Mesenchymal stem cell (in vitro differentiated cells and primary cell): ENCODE data around the gene ALDH4A1.

Experiments
- DNase-seq: peaks from one replicate; pipeline ENCODE4 v3.0.0-alpha.2; 2013
- H2AFZ ChIP-seq: one replicate; pipeline ENCODE4 v1.6.1; 2013; ENCODE audit warnings: low read depth, mild to moderate bottlenecking, control low read depth, inconsistent platforms, low read length, moderate library complexity
- H2AK5ac ChIP-seq: 2 replicates; pipeline ENCODE4 v1.6.1; 2013; ENCODE audit warnings: low read length, moderate library complexity, mild to moderate bottlenecking, inconsistent platforms; ENCODE audit not compliant: severe bottlenecking
- H2BK120ac ChIP-seq: one replicate; pipeline ENCODE4 v1.6.1; 2013; ENCODE audit warnings: low read depth, mild to moderate bottlenecking, inconsistent platforms, low read length, moderate library complexity
- H2BK12ac ChIP-seq, 2 experiments: one replicate each; pipeline ENCODE4 v1.6.1; 2013; ENCODE audit warnings: inconsistent platforms in 2 of 2, low read length in 2 of 2, mild to moderate bottlenecking in 2 of 2, moderate library complexity in 2 of 2, control low read depth in 1 of 2
- H2BK15ac ChIP-seq: one replicate; pipeline ENCODE4 v1.6.1; 2013; ENCODE audit warnings: mild to moderate bottlenecking, low read depth, inconsistent platforms; ENCODE audit not compliant: poor library complexity, severe bottlenecking
- H2BK5ac ChIP-seq: 2 replicates; pipeline ENCODE4 v1.6.1; 2013; ENCODE audit warnings: low read depth, mild to moderate bottlenecking, low read length, control low read depth, inconsistent platforms; ENCODE audit not compliant: poor library complexity, severe bottlenecking
- H3K14ac ChIP-seq, 2 experiments: one replicate each; pipeline ENCODE4 v1.6.1; 2013; ENCODE audit warnings: inconsistent platforms in 2 of 2, low read length in 2 of 2, control low read depth in 1 of 2, mild to moderate bottlenecking in 1 of 2, moderate library complexity in 1 of 2
- H3K18ac ChIP-seq, 2 experiments: one replicate each; pipeline ENCODE4 v1.6.1; 2013; ENCODE audit warnings: inconsistent platforms in 2 of 2, low read length in 2 of 2, control low read depth in 1 of 2, low read depth in 1 of 2, mild to moderate bottlenecking in 1 of 2
- H3K23ac ChIP-seq, 2 experiments: one replicate each; pipeline ENCODE4 v1.6.1; 2013; ENCODE audit warnings: inconsistent platforms in 2 of 2, low read length in 2 of 2, mild to moderate bottlenecking in 2 of 2, moderate library complexity in 2 of 2, control low read depth in 1 of 2
- H3K27ac ChIP-seq: 2 replicates; pipeline ENCODE4 v1.5.1; 2013; ENCODE audit warnings: mild to moderate bottlenecking, moderate library complexity, low read length, control low read depth, inconsistent platforms; ENCODE audit not compliant: poor library complexity, severe bottlenecking
- H3K27me3 ChIP-seq, 2 experiments: 2 replicates each; pipeline versions ENCODE4 v1.6.1 to v1.7.0; 2013; ENCODE audit warnings: low read length in 2 of 2, mild to moderate bottlenecking in 2 of 2, moderate library complexity in 2 of 2, control low read depth in 1 of 2, inconsistent platforms in 1 of 2; ENCODE audit not compliant: control insufficient read depth in 1 of 2, insufficient read depth in 1 of 2
- H3K36me3 ChIP-seq, 2 experiments: 2 replicates each; pipeline versions ENCODE4 v1.6.1 to v1.7.0; 2013; ENCODE audit warnings: low read length in 2 of 2, control low read depth in 1 of 2, inconsistent platforms in 1 of 2, low read depth in 1 of 2, mild to moderate bottlenecking in 1 of 2; ENCODE audit not compliant: insufficient read depth in 2 of 2, control insufficient read depth in 1 of 2
- H3K4ac ChIP-seq, 2 experiments: one replicate each; pipeline ENCODE4 v1.6.1; 2013; ENCODE audit warnings: inconsistent platforms in 2 of 2, low read length in 2 of 2, mild to moderate bottlenecking in 2 of 2, moderate library complexity in 2 of 2, control low read depth in 1 of 2, low read depth in 1 of 2
- H3K4me1 ChIP-seq: 2 replicates; pipeline ENCODE4 v1.6.1; 2013; ENCODE audit warnings: low read depth, low read length, control low read depth; ENCODE audit not compliant: control insufficient read depth, insufficient read depth
- H3K4me2 ChIP-seq: 2 replicates; pipeline ENCODE4 v1.6.1; 2013; ENCODE audit warnings: low read length, mild to moderate bottlenecking, inconsistent platforms; ENCODE audit not compliant: poor library complexity, severe bottlenecking
- H3K4me3 ChIP-seq, 2 experiments: 2 replicates each; pipeline versions ENCODE4 v1.5.1 to v1.7.0; 2013; ENCODE audit warnings: low read length in 2 of 2, mild to moderate bottlenecking in 2 of 2, control low read depth in 1 of 2, low read depth in 1 of 2; ENCODE audit not compliant: insufficient read depth in 1 of 2
- H3K79me1 ChIP-seq: replicated peaks from 2 replicates; pipeline ENCODE4 v1.6.1; 2013; ENCODE audit warnings: mild to moderate bottlenecking, control low read depth, low read length, inconsistent platforms; ENCODE audit not compliant: poor library complexity, severe bottlenecking
- H3K9ac ChIP-seq: 2 replicates; pipeline ENCODE4 v1.7.0; 2013; ENCODE audit warnings: mild to moderate bottlenecking, low read length, moderate library complexity
- H3K9me3 ChIP-seq: 2 replicates; pipeline ENCODE4 v1.7.0; 2013; ENCODE audit warnings: mild to moderate bottlenecking, low read length; ENCODE audit not compliant: control insufficient read depth
- H4K8ac ChIP-seq: one replicate; pipeline ENCODE4 v1.6.1; 2013; ENCODE audit warnings: inconsistent platforms, mild to moderate bottlenecking, low read length, moderate library complexity
- H4K91ac ChIP-seq: one replicate; pipeline ENCODE4 v1.6.1; 2013; ENCODE audit warnings: mild to moderate bottlenecking, low read length, inconsistent platforms
- WGBS: methylation state at CpG from one replicate; pipeline ENCODE4 v1.1.7; 2013; ENCODE audit warnings: mixed read lengths; 5-methylcytosine and 5-hydroxymethylcytosine counted together

Gene ALDH4A1

GRCh38 chr1:18891426-18891780 lies 11.0 kb downstream of the ALDH4A1 start:
- Histone ChIP-seq H3K36me3 (peaks cover 0 to 22% of the 10 kb centered on the region in 2 experiments), H3K9ac (peak overlapping the region; percentile 48), H3K79me1 (peaks cover 8% of the 10 kb centered on the region), H3K4ac (no peak overlapping the region), H3K18ac (no peak overlapping the region), H3K27me3 (no peaks in the 10 kb centered on the region), H2BK5ac (no peak overlapping the region), H2BK12ac (no peak overlapping the region), H2BK120ac (no peak overlapping the region), H2BK15ac (no peak overlapping the region), H2AK5ac (no peak overlapping the region), H3K27ac (no peak overlapping the region), H4K8ac (peak overlapping the region; percentile 15), H3K4me3 (no peak overlapping the region), H2AFZ (no peak overlapping the region), H3K14ac (no peak overlapping the region), H3K23ac (no peak overlapping the region), H3K4me1 (peaks cover 6% of the 10 kb centered on the region), H3K9me3 (no peaks in the 10 kb centered on the region), H3K4me2 (no peak overlapping the region), H4K91ac (no peak overlapping the region)
- DNase-seq: no peak
- 95% methylated on average over 7 of the region's 7 CpGs for WGBS

- no peak overlapping the region for H2BK5ac ChIP-seq
- H4K91ac ChIP-seq: no peak overlapping the region
- no peak overlapping the region for H2BK15ac ChIP-seq
- peak overlapping the region in 1 of 2 experiments; percentile 12 for H3K4me3 ChIP-seq
- peaks cover 11% of the 10 kb centered on the region for H3K4me1 ChIP-seq
- H3K27me3 ChIP-seq: no peaks in the 10 kb centered on the region
- DNase-seq: no peak
- H4K8ac ChIP-seq: no peak overlapping the region
- H2BK120ac ChIP-seq: no peak overlapping the region
- H2AK5ac ChIP-seq: no peak overlapping the region
- H3K4ac ChIP-seq: no peak overlapping the region
- peak overlapping the region; percentile 48 for H3K9ac ChIP-seq
- H3K18ac ChIP-seq: no peak overlapping the region
- peaks cover 0 to 28% of the 10 kb centered on the region in 2 experiments for H3K36me3 ChIP-seq
- H3K79me1 ChIP-seq: peaks cover 6% of the 10 kb centered on the region
- no peak overlapping the region for H3K4me2 ChIP-seq
- WGBS: 97% methylated on average over 5 of the region's 6 CpGs
- H2BK12ac ChIP-seq: no peak overlapping the region
- H3K14ac ChIP-seq: no peak overlapping the region
- H2AFZ ChIP-seq: no peak overlapping the region
- H3K23ac ChIP-seq: no peak overlapping the region
- H3K27ac ChIP-seq: no peak overlapping the region
- H3K9me3 ChIP-seq: no peaks in the 10 kb centered on the region
Observed at GRCh38 chr1:18890706-18891425, 11.5 kb downstream of the ALDH4A1 start.

- no peak overlapping the region for H4K8ac ChIP-seq
- H3K27ac ChIP-seq: no peak overlapping the region
- no peak overlapping the region for H3K4me2 ChIP-seq
- H3K14ac ChIP-seq: peak overlapping the region in 1 of 2 experiments; percentile 53
- no peak overlapping the region for H2BK15ac ChIP-seq
- no peaks in the 10 kb centered on the region for H3K9me3 ChIP-seq
- peak overlapping the region; percentile 7 for H2AK5ac ChIP-seq
- H2AFZ ChIP-seq: no peak overlapping the region
- DNase-seq: peak; percentile 13
- peaks cover 14% of the 10 kb centered on the region for H3K4me1 ChIP-seq
- no peak overlapping the region for H3K23ac ChIP-seq
- H3K36me3 ChIP-seq: peaks cover 6 to 53% of the 10 kb centered on the region in 2 experiments
- WGBS: 88% methylated on average over 1 of the region's 1 CpG
- no peaks in the 10 kb centered on the region for H3K79me1 ChIP-seq
- no peak overlapping the region for H3K4ac ChIP-seq
- H2BK120ac ChIP-seq: no peak overlapping the region
- H3K4me3 ChIP-seq: no peak overlapping the region
- no peaks in the 10 kb centered on the region for H3K27me3 ChIP-seq
- H2BK12ac ChIP-seq: no peak overlapping the region
- no peak overlapping the region for H2BK5ac ChIP-seq
- H3K9ac ChIP-seq: no peak overlapping the region
- H4K91ac ChIP-seq: peak overlapping the region; percentile 10
- no peak overlapping the region for H3K18ac ChIP-seq
Observed at GRCh38 chr1:18886003-18886335, 16.4 kb downstream of the ALDH4A1 start.

GRCh38 chr1:18885311-18886002 lies 16.9 kb downstream of the ALDH4A1 start:
- no peak overlapping the region for H3K14ac ChIP-seq
- DNase-seq: no peak

More at GRCh38 chr1:18885311-18886002, 16.9 kb downstream of the ALDH4A1 start:
- no peak overlapping the region for H3K4me3 ChIP-seq
- no peak overlapping the region for H2BK120ac ChIP-seq
- 91% methylated on average over 15 of the region's 17 CpGs for WGBS
- H3K23ac ChIP-seq: no peak overlapping the region
- H3K36me3 ChIP-seq: peaks cover 6 to 54% of the 10 kb centered on the region in 2 experiments
- no peak overlapping the region for H2BK15ac ChIP-seq
- no peak overlapping the region for H2AFZ ChIP-seq
- no peak overlapping the region for H2BK12ac ChIP-seq
- H3K9me3 ChIP-seq: no peaks in the 10 kb centered on the region
- no peaks in the 10 kb centered on the region for H3K79me1 ChIP-seq
- no peak overlapping the region for H3K4me2 ChIP-seq
- H3K18ac ChIP-seq: no peak overlapping the region
- H3K4ac ChIP-seq: no peak overlapping the region
- H4K91ac ChIP-seq: no peak overlapping the region
- H3K9ac ChIP-seq: no peak overlapping the region
- H2AK5ac ChIP-seq: no peak overlapping the region
- peaks cover 10% of the 10 kb centered on the region for H3K4me1 ChIP-seq
- H3K27ac ChIP-seq: no peak overlapping the region
- no peak overlapping the region for H4K8ac ChIP-seq
- no peaks in the 10 kb centered on the region for H3K27me3 ChIP-seq
- H2BK5ac ChIP-seq: no peak overlapping the region
